Panc1 (cell line): Measurements from ENCODE around the gene GPATCH2L.

Experiments
- POLR2AphosphoS5 ChIP-seq: IDR thresholded peaks from 2 replicates; pipeline ENCODE4 v1.6.1; 2012; ENCODE audit warnings: mild to moderate bottlenecking, low read depth, low read length, moderate library complexity
- TF ChIP-seq, protein P1 (sequence below): fragments of 450-650 bp; IDR thresholded peaks from 2 replicates; pipeline ENCODE4 v1.5.1; 2017; ENCODE audit warnings: mild to moderate bottlenecking

- TF ChIP-seq, protein P1, sequence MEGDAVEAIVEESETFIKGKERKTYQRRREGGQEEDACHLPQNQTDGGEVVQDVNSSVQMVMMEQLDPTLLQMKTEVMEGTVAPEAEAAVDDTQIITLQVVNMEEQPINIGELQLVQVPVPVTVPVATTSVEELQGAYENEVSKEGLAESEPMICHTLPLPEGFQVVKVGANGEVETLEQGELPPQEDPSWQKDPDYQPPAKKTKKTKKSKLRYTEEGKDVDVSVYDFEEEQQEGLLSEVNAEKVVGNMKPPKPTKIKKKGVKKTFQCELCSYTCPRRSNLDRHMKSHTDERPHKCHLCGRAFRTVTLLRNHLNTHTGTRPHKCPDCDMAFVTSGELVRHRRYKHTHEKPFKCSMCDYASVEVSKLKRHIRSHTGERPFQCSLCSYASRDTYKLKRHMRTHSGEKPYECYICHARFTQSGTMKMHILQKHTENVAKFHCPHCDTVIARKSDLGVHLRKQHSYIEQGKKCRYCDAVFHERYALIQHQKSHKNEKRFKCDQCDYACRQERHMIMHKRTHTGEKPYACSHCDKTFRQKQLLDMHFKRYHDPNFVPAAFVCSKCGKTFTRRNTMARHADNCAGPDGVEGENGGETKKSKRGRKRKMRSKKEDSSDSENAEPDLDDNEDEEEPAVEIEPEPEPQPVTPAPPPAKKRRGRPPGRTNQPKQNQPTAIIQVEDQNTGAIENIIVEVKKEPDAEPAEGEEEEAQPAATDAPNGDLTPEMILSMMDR: peak; percentile 23; the same call in 1 of the 2 replicates
- TF ChIP-seq POLR2AphosphoS5: no peak
These were observed 29.8 kb downstream of the GPATCH2L start for GRCh38 chr14:76181546-76181945.
